ENCODE data around the gene SENP6.
"Not testable (repeated sequence)": the region's sequence is repeated elsewhere in the genome, so short reads cannot be mapped to it uniquely, and the experiment has no call there.

The SENP6 gene

GRCh38 chr6:75608956-75609533, 7.4 kb downstream of the SENP6 start:
- no peak for DNase-seq

DNA sequence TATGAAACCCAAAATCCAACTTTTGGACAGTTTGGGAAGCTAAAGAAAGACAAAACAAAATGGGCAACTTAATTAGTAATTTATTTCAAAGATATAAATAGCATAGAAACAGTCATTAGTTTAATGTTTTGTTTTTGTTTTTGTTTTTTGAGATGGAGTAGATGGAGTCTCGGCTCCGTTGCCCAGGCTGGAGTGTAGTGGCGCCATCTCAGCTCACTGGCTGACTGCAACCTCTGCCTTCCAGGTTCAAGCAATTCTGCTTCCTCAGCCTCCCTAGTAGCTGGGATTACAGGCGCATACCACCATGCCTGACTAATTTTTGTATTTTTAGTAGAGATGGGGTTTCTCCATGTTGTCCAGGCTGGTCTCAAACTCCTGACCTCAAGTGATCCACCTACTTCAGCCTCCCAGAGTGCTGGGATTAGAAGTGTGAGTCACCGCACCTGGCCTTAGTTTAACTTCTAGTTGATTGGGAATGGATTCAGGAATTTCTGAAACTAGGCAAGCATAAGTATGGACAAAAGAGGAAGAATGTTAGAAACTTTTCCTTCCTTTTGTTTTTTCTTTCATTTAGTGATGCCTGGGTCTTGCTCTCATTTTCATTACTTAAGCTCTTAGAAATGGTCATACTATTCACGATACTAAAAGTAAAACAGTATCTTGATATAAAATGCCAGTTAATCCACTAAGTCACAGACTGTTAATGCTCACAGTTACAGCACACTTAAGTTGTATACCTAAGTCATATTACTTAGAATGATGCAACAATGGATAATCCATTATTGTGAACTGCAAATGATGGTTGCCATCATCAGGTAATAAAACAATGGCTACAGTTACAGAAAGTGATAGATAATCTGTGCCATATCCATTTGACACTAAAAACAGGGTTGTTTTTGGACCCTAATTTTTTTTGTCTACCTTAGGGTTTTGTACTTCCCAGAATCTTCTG, 8.2 kb downstream of the SENP6 start:
- DNase-seq: no peak

DNA sequence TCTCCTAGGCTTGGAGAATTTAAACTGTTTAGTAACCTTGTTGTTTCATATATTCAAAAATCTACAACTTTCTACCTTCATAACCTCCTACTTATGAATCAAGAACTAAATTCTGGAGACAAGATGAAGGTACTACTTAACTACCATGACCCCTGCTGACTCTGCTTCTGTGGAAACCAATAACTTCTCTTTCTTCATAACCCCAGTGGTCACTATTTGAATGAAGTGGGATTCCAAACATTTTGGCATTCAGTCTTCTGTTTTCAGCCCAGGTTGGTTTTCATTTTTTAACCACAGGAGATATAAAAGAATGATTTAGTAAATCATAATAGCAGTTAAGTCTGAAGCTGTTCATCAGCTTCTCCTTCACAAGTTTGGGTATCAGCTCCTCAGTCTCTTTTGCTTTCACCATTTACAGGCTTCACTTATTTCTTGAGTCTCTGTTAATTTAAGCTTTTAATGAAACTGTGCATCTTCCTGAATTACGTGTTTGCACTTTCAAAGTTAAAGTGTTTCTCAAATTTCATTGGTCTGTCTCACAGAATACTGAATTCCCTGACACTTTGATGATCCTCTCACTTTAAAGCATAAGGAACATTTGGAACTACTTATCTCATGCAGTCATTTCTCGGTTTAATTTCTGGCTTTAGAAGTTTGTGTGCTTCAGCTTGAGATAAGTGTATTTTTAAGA, 9.5 kb downstream of the SENP6 start:
- no peak for DNase-seq

DNA sequence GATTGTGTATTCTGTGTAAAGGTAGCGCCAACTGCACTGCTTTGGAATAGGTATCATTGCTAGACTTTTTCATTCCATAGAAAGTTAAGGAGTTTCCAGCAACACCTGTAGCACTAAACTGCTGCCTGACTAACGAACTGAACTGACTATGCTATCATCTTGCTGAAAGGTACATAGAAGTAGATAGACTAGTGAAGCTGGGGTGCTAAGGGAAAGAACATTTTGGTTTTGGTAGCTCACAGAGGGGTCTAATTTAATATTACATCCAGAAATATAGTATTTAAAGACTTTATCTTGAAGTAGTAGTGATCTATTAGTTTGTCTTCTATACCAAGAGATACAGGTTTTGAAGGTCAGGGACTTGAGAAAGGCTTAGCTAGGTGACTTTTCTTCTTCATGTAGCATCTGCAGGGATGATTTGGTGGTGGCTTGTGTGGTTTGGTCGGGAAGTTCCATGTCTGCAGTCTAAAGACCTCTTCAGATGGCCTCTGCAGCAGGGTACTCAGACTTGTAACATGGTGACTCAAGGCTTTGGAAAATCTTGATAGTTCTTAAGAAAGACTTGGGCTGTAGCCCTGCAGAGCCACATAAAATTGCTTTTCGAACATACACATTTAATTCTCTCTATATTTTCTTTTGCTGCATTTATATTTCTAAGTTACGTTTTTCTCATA, 10.2 kb downstream of the SENP6 start:
- DNase-seq: no peak

DNA sequence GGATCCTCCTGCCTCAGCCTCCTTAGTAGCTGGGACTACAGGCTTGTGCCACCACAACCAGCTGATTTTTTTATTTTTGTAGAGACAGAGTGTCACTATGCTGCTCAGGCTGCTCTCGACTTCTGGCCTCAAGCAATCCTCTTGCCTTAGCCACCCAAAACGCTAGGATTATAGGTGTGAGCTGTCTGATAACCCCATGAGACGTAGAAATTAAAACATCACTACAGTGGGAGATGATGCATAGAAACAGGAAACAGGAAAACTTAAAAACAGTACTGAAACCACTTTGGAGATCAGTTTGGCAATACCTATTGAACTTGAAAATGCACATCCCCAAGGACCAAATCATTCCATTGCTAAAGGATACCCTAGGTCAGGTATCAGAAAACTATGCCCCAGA, 10.8 kb downstream of the SENP6 start:
- DNase-seq: no peak

DNA sequence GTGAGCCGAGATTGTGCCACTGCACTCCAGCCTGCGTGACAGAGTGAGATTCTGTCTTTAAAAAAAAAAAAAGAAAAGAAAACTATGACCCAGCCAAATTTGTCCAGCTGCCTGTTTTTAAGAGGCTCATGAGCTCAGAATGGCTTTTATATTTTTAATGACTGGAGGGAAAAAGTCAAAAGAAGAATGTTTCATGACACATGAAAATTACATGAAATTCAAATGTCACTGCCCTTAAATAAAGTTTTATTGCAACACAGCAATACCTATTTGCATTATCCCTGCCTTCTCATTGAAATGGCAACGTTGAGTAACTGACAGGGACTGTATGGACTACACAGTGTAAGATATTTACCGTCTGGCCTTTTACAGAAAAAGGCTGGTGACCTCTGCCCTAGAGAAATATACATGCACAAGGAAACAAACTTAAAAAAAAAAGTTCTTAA, 11.4 kb downstream of the SENP6 start:
- DNase-seq: no peak

DNA sequence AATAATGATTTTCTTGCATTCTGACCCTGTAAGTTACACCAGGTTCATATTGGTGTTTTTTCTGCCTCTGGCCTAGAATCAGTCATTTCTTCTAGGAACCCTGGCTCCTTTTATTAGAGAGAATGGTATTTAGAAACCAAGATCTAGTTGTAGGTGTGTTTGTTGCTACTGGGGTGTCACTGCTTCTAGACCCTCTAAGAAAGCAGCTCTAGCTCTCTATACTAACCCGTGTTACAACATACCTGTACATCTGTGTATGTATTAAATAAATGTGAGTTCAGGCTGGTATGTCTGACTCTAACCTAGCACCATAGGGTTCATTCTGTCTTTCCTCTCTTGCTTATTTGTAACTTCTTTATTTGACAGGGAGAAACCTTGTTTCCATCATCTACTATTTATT, 16.8 kb downstream of the SENP6 start:
- DNase-seq: no peak

DNA sequence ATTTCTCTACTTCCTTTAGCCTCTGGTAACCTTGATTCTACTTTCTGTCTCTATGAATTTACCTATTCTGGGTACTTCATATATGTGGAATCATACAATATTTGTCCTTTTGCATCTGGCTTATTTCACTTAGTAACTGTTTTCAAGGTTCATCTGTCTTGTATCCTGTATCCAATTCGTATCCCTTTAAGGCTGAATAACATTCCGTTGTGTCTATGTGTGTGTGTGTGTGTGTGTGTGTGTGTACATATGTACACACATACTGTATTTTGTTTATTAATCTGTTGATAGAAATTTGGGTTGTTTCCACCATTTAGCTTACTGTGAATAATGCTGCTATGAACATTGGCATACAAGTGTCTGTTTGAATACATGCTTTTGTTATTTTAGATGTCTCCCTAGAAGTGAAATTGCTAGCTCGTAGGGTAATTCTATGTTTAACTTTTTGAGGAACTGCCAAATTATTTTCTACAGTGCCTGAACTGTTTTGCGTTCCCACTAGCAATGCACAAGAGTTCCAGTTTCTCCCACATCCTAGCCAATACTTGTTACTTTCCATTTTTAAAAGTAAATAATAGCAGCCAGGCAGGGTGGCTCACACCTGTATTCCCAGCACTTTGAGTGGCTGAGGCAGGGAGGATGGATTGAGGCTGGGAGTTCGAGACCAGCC, 17.7 kb downstream of the SENP6 start:
- DNase-seq: no peak

- DNase-seq: no peak
Measured at GRCh38 chr6:75620381-75621304, 19.0 kb downstream of the SENP6 start.

- DNase-seq: no peak
Measured at GRCh38 chr6:75621846-75622245, 20.2 kb downstream of the SENP6 start.

GRCh38 chr6:75623491-75623890, 21.8 kb downstream of the SENP6 start:
- no peak for DNase-seq

GRCh38 chr6:75624335-75624734, 22.7 kb downstream of the SENP6 start:
- no peak for DNase-seq

DNA sequence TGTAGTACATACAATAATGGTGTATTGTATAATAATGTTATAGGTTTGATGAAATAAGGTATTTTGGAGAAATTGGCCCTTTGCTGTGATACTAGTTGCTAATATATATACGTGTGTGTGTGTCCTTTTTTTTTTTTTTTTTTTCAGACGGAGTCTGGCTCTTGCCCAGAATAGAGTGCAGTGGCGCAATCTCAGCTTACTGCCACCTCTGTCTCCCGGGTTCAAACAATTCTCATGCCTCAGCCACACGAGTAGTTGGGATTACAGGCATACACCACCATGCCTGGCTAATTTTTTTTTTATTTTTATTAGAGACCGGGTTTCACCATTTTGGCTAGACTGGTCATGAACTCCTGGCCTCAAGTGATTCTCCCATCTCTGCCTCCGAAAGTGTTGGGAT, 23.3 kb downstream of the SENP6 start:
- no peak for DNase-seq

GRCh38 chr6:75626561-75626960, 24.9 kb downstream of the SENP6 start:
- no peak for DNase-seq

DNA sequence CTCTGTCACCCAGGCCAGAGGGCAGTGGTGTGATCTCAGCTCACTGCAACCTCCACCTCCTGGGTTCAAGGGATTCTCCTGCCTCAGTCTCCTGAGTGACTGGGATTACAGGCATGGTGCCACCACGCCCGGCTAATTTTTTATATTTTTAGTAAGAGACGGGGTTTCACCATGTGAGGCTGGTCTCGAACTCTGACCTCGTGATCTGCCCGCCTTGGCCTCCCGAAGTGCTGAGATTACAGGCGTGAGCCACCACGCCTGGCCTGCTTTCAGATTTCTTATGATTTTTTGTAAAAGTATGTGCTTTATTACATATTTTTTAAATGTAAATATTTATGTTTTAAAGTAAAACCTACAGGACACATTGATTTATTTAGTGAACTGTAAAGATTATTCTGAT, 26.0 kb downstream of the SENP6 start:
- DNase-seq: not testable (repeated sequence)

GRCh38 chr6:75631859-75632635, 30.4 kb downstream of the SENP6 start:
- no peak for DNase-seq

GRCh38 chr6:75633045-75633444, 31.4 kb downstream of the SENP6 start:
- no peak for DNase-seq

DNA sequence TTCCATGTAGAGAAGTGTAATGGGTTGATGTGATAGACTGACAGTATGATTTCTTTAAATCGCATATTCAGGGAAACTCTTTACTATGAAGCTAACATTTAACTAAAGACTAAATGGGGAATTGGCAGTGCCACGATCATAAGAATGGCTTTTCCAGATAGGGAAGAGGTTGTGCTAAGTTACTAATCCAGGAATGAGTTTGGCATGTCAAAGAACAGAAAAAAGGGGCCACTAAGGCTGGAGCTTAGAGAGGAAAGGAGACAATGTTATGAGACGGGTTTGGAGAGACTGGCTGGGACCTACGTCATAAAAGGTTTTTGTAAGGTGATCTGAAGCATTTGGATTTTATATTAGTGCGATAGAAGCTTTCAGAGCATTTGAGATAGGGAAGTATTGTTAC, 40.6 kb downstream of the SENP6 start:
- no peak for DNase-seq

- no peak for DNase-seq
Measured at GRCh38 chr6:75643173-75643572, 41.5 kb downstream of the SENP6 start.

DNA sequence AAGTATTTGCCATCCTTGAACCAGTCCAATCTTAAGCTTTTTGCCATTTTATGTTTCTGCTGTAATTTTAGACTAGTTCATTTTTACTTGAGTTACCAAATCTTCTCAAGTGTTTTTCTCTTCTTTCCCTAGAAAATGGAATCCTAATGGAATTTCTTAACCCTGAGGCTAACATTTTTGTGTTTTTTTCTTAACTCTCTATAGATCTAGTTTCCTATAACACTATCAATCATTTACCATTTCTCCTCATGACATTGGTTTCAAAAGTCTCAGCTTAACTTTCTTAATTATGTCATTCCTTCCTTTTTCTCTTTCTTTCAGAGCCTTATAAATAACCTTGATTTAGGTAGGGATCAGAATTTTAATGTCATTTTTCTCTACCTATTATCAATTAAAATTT, 54.8 kb downstream of the SENP6 start:
- no peak for DNase-seq

DNA sequence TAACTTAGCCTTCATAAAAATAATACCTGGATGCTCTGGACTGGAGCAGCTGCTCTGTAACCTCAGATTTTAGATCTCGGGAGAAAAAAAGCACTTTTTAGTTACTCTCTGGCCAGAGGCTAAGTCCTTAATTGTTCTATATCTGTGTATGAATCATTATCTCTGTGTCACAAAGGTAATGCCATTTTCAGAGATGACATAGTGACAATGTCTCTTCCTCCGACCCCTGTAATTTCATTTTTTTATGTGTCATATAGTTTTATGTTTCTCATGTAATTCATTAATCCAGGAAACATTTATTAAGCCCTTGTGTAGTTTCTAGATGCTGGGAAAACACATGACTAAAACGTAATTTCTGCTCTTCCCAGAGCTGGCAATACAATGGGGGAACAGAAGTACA, 55.6 kb downstream of the SENP6 start:
- no peak for DNase-seq

Measured in CD4-positive, alpha-beta T cell treated with Interleukin-12 subunit alpha and Interleukin-12 subunit beta, for 1 hour (primary cell).